Lung (tissue), 12 donors: ENCODE results near the gene SAP30BP. TPM values are rescaled to one million over a fixed set of nuclear protein-coding genes. Genes with fewer than 3 reads are reported as not detected.

Source experiments
- ATAC-seq: fragments of 200-7000 bp; cut with Tn5 transposase; one replicate; pipeline ENCODE4 v1.9.1; 2020; ENCODE audit warnings: moderate number of reproducible peaks; ENCODE audit not compliant: insufficient read depth, low FRiP score
- DNase-seq, 3 donors: peaks; one replicate each; pipeline ENCODE4 v3.0.0-alpha.2; 2013 to 2017
- H3K27ac ChIP-seq, 2 donors: one replicate each; pipeline ENCODE4 v1.5.1; 2013; ENCODE audit warnings: mild to moderate bottlenecking in 2 of 2, moderate library complexity in 2 of 2, control low read depth in 1 of 2, inconsistent platforms in 1 of 2, low read depth in 1 of 2, low read length in 1 of 2
- H3K27me3 ChIP-seq, 3 donors: one replicate each; pipeline ENCODE4 v1.5.1; 2013; ENCODE audit warnings: low read length in 2 of 3; ENCODE audit not compliant: control insufficient read depth in 3 of 3, insufficient read depth in 3 of 3
- H3K36me3 ChIP-seq, 4 donors: one replicate each; pipeline ENCODE4 v1.5.1; 2013; ENCODE audit warnings: low read length in 4 of 4, mild to moderate bottlenecking in 1 of 4, moderate library complexity in 1 of 4; ENCODE audit not compliant: control insufficient read depth in 4 of 4, insufficient read depth in 4 of 4
- H3K4me1 ChIP-seq, 5 donors: one replicate each; pipeline ENCODE4 v1.5.1; 2013; ENCODE audit warnings: low read length in 5 of 5, mild to moderate bottlenecking in 2 of 5, moderate library complexity in 1 of 5; ENCODE audit not compliant: control insufficient read depth in 5 of 5, insufficient read depth in 5 of 5
- H3K4me3 ChIP-seq: one replicate; pipeline ENCODE4 v1.5.1; 2013; ENCODE audit warnings: mild to moderate bottlenecking, control low read depth, moderate library complexity
- H3K9ac ChIP-seq, 2 donors: one replicate each; pipeline ENCODE4 v1.5.1; 2013; ENCODE audit warnings: low read length in 2 of 2, control low read depth in 1 of 2; ENCODE audit not compliant: insufficient read depth in 1 of 2
- H3K9me3 ChIP-seq, 4 donors: one replicate each; pipeline ENCODE4 v1.5.1; 2013; ENCODE audit warnings: low read length in 3 of 4, mild to moderate bottlenecking in 1 of 4, moderate library complexity in 1 of 4; ENCODE audit not compliant: control insufficient read depth in 4 of 4, insufficient read depth in 3 of 4
- CTCF ChIP-seq: IDR thresholded peaks from 2 replicates; pipeline ENCODE4 v1.5.1; 2012; ENCODE audit warnings: mild to moderate bottlenecking; ENCODE audit errors: control extremely low read depth, extremely low read depth
- WGBS, 2 donors: extraction: QIAGEN DNeasy Blood & Tissue Kit; methylation state at CpG; one replicate each; pipeline ENCODE4 v1.1.7; 2013; 5-methylcytosine and 5-hydroxymethylcytosine counted together
- polyA plus RNA-seq, 2 donors: library from polyadenylated mRNA; stranded (reverse); fragments of 200-250 nt; gene quantifications; one replicate each; pipeline ENCODE4 v1.2.1, GENCODE V29; 2013
- total RNA-seq, 2 donors: library from RNA; depleted of rRNA in 1 of 2; stranded (reverse); fragments of >200 nt in 1 of 2; gene quantifications; one replicate each; pipeline ENCODE4 v1.2.1, GENCODE V29; 2014 to 2021
- donor health status: control.
- donor health status: control.
- donor health status: Bipolar disorder and iron deficiency.
- donor health status: healthy.
- donor health status: DM: yes; HTN: yes; CAD: no.

Gene SAP30BP
- total and polyA plus RNA-seq, 4 donors = 46.5 to 82.9 (median 77.3) TPM

GRCh38 chr17:75661531-75661930 lies 5.6 kb upstream of the SAP30BP start:
- H3K9ac ChIP-seq = no peak overlapping the region
- TF ChIP-seq CTCF = no peak
- 93 to 94% methylated on average over 4 of the region's 4 CpGs for WGBS, 2 donors
- H3K27ac ChIP-seq = no peak overlapping the region
- peaks cover 0 to 9% (median 4%) of the 10 kb centered on the region in 5 donors for H3K4me1 ChIP-seq
- H3K36me3 ChIP-seq = peaks cover 7 to 23% (median 15%) of the 10 kb centered on the region in 4 donors
- H3K9me3 ChIP-seq = peaks cover 0 to 3% (median 0%) of the 10 kb centered on the region in 4 donors
- DNase-seq = no peak
- no peaks in the 10 kb centered on the region for H3K27me3 ChIP-seq
- H3K4me3 ChIP-seq = no peak overlapping the region
- ATAC-seq = no peak

GRCh38 chr17:75662511-75662910 lies 4.6 kb upstream of the SAP30BP start:
- no peak overlapping the region for H3K4me3 ChIP-seq
- peaks cover 7 to 20% (median 14%) of the 10 kb centered on the region in 4 donors for H3K36me3 ChIP-seq
- DNase-seq (no peak), ATAC-seq (no peak)
- TF ChIP-seq CTCF = no peak
- peaks cover 0 to 3% (median 0%) of the 10 kb centered on the region in 4 donors for H3K9me3 ChIP-seq
- no peaks in the 10 kb centered on the region for H3K27me3 ChIP-seq
- H3K4me1 ChIP-seq = peaks cover 0 to 9% (median 4%) of the 10 kb centered on the region in 5 donors
- no peak overlapping the region for H3K9ac ChIP-seq
- 97 to 98% methylated on average over 9 of the region's 9 CpGs for WGBS, 2 donors
- no peak overlapping the region for H3K27ac ChIP-seq

- peaks cover 10 to 22% (median 17%) of the 10 kb centered on the region in 4 donors for H3K36me3 ChIP-seq
- no peak overlapping the region for H3K4me3 ChIP-seq
- H3K9me3 ChIP-seq = peaks cover 0 to 3% (median 0%) of the 10 kb centered on the region in 4 donors
- ATAC-seq (no peak), DNase-seq (no peak)
- peaks cover 3 to 19% (median 7%) of the 10 kb centered on the region in 5 donors for H3K4me1 ChIP-seq
- no peak overlapping the region for H3K9ac ChIP-seq
- no peaks in the 10 kb centered on the region for H3K27me3 ChIP-seq
- no peak for TF ChIP-seq CTCF
- WGBS, 2 donors = 67 to 88% methylated on average over 3 of the region's 3 CpGs
- no peak overlapping the region for H3K27ac ChIP-seq
These were observed 3.0 kb upstream of the SAP30BP start for GRCh38 chr17:75664099-75664549.

- WGBS, 2 donors = 87 to 88% methylated on average over 10 of the region's 10 CpGs
- H3K36me3 ChIP-seq = peaks cover 13 to 30% (median 20%) of the 10 kb centered on the region in 4 donors
- no peak overlapping the region for H3K4me3 ChIP-seq
- no peak overlapping the region for H3K27ac ChIP-seq
- peaks cover 3 to 19% (median 7%) of the 10 kb centered on the region in 5 donors for H3K4me1 ChIP-seq
- ATAC-seq (no peak), DNase-seq (no peak)
- no peaks in the 10 kb centered on the region for H3K27me3 ChIP-seq
- no peak overlapping the region for H3K9ac ChIP-seq
- no peak for TF ChIP-seq CTCF
- peaks cover 0 to 3% (median 0%) of the 10 kb centered on the region in 4 donors for H3K9me3 ChIP-seq
These were observed 1.2 kb upstream of the SAP30BP start for GRCh38 chr17:75665981-75666380.
